Cardiac muscle cell (in vitro differentiated cells and primary cell): ENCODE measurements around the gene GRM1. TPM values are rescaled to one million over a fixed set of nuclear protein-coding genes. Genes with fewer than 3 reads are reported as not detected.

Experiments
- DNase-seq, 2 donors: peaks; one replicate each; pipeline versions ENCODE4 v3.0.0 to v3.0.0-alpha.2; 2010 to 2017; ENCODE audit warnings: low read depth in 1 of 2, low spot score in 1 of 2
- H3K27ac ChIP-seq: fragments of 200-600 bp; sonication (generic); 2 replicates; pipeline ENCODE4 v1.5.1; 2016
- H3K27me3 ChIP-seq: fragments of 200-600 bp; sonication (generic); 2 replicates; pipeline ENCODE4 v1.6.0; 2016; ENCODE audit warnings: control low read depth
- H3K36me3 ChIP-seq: fragments of 200-600 bp; sonication (generic); 2 replicates; pipeline ENCODE4 v1.5.1; 2016; ENCODE audit warnings: control low read depth
- H3K4me1 ChIP-seq: fragments of 200-600 bp; sonication (generic); 2 replicates; pipeline ENCODE4 v1.8.1; 2017; ENCODE audit warnings: low read depth, mild to moderate bottlenecking, mixed run types
- H3K4me3 ChIP-seq: fragments of 200-600 bp; sonication (generic); 2 replicates; pipeline ENCODE4 v1.5.1; 2016; ENCODE audit warnings: mild to moderate bottlenecking
- H3K9me3 ChIP-seq: fragments of 200-600 bp; sonication (generic); 2 replicates; pipeline ENCODE4 v1.5.1; 2017; ENCODE audit warnings: low read depth, mild to moderate bottlenecking, control low read depth
- CTCF ChIP-seq: IDR thresholded peaks from 2 replicates; pipeline ENCODE4 v1.5.1; 2012; ENCODE audit warnings: low read depth, mild to moderate bottlenecking, low read length
- polyA plus RNA-seq: library from polyadenylated mRNA; unstranded; fragments of >200 nt; fragmentation: Nextera tagmentation; extraction: Ambion mirVana; gene quantifications from 2 replicates; pipeline ENCODE4 v1.2.1, GENCODE V29; 2016
- total RNA-seq: library from RNA; depleted of rRNA; stranded (reverse); fragments of >200 nt; gene quantifications from 2 replicates; pipeline ENCODE4 v1.2.3, GENCODE V29; 2016

Gene GRM1
- total and polyA plus RNA-seq, 2 experiments from 2014 or later = 0.54 TPM; not detected in 1

GRCh38 chr6:146419576-146419975 lies 390.7 kb downstream of the GRM1 start:
- no peak for DNase-seq
- H3K27ac ChIP-seq = no peak overlapping the region
- H3K4me3 ChIP-seq = no peak overlapping the region
- no peak for TF ChIP-seq CTCF
- H3K27me3 ChIP-seq = no peaks in the 10 kb centered on the region
- H3K9me3 ChIP-seq = no peaks in the 10 kb centered on the region
- no peaks in the 10 kb centered on the region for H3K4me1 ChIP-seq
- H3K36me3 ChIP-seq = no peaks in the 10 kb centered on the region

GRCh38 chr6:146420255-146420654 lies 391.4 kb downstream of the GRM1 start:
- Histone ChIP-seq H3K9me3 (no peaks in the 10 kb centered on the region), H3K36me3 (no peaks in the 10 kb centered on the region), H3K4me1 (no peaks in the 10 kb centered on the region), H3K27ac (no peak overlapping the region), H3K27me3 (no peaks in the 10 kb centered on the region), H3K4me3 (no peak overlapping the region)
- DNase-seq = no peak
- no peak for TF ChIP-seq CTCF

GRCh38 chr6:146422789-146423375 lies 394.0 kb downstream of the GRM1 start:
- no peak for DNase-seq
- H3K27ac ChIP-seq = no peak overlapping the region
- H3K4me3 ChIP-seq = no peak overlapping the region
- no peaks in the 10 kb centered on the region for H3K27me3 ChIP-seq
- TF ChIP-seq CTCF = no peak
- no peaks in the 10 kb centered on the region for H3K36me3 ChIP-seq
- H3K4me1 ChIP-seq = no peaks in the 10 kb centered on the region
- H3K9me3 ChIP-seq = no peaks in the 10 kb centered on the region

GRCh38 chr6:146423452-146423851 lies 394.6 kb downstream of the GRM1 start:
- no peaks in the 10 kb centered on the region for H3K9me3 ChIP-seq
- H3K36me3 ChIP-seq = no peaks in the 10 kb centered on the region
- H3K4me3 ChIP-seq = no peak overlapping the region
- no peak overlapping the region for H3K27ac ChIP-seq
- TF ChIP-seq CTCF = no peak
- no peak for DNase-seq
- no peaks in the 10 kb centered on the region for H3K4me1 ChIP-seq
- H3K27me3 ChIP-seq = no peaks in the 10 kb centered on the region

- no peak for TF ChIP-seq CTCF
- no peaks in the 10 kb centered on the region for H3K9me3 ChIP-seq
- H3K36me3 ChIP-seq = no peaks in the 10 kb centered on the region
- no peak overlapping the region for H3K4me3 ChIP-seq
- no peak overlapping the region for H3K27ac ChIP-seq
- no peaks in the 10 kb centered on the region for H3K27me3 ChIP-seq
- no peaks in the 10 kb centered on the region for H3K4me1 ChIP-seq
- DNase-seq = no peak
These were observed 397.7 kb downstream of the GRM1 start for GRCh38 chr6:146426516-146426915.

GRCh38 chr6:146429831-146430230 lies 401.0 kb downstream of the GRM1 start:
- no peaks in the 10 kb centered on the region for H3K9me3 ChIP-seq
- no peak for DNase-seq
- H3K27me3 ChIP-seq = peaks cover 17% of the 10 kb centered on the region
- no peaks in the 10 kb centered on the region for H3K4me1 ChIP-seq
- no peak overlapping the region for H3K27ac ChIP-seq
- H3K36me3 ChIP-seq = no peaks in the 10 kb centered on the region
- no peak overlapping the region for H3K4me3 ChIP-seq
- TF ChIP-seq CTCF = no peak
